Loucy (cell line): ENCODE measurements around the gene S1PR4.

Experiments
- H2AFZ ChIP-seq: fragments of 200-600 bp; sonication (generic); 2 replicates; pipeline ENCODE4 v1.6.0; 2016; ENCODE audit warnings: antibody characterized with exemption, mild to moderate bottlenecking, low read length, moderate library complexity
- H3F3A ChIP-seq: fragments of 200-600 bp; 2 replicates; pipeline ENCODE4 v1.6.0; 2016; ENCODE audit warnings: antibody characterized with exemption, low read depth, mild to moderate bottlenecking
- H3K27me3 ChIP-seq: fragments of 200-600 bp; sonication (generic); 2 replicates; pipeline ENCODE4 v1.6.1; 2014; ENCODE audit warnings: low read length, mild to moderate bottlenecking; ENCODE audit not compliant: insufficient read depth, poor library complexity, severe bottlenecking
- H3K36me3 ChIP-seq: fragments of 200-600 bp; sonication (generic); 2 replicates; pipeline ENCODE4 v1.6.1; 2016; ENCODE audit warnings: low read length; ENCODE audit not compliant: insufficient read depth
- H3K4me1 ChIP-seq: fragments of 200-600 bp; sonication (generic); 2 replicates; pipeline ENCODE4 v1.5.1; 2014; ENCODE audit warnings: low read length, mild to moderate bottlenecking; ENCODE audit not compliant: insufficient read depth, poor library complexity, severe bottlenecking
- H3K4me2 ChIP-seq: fragments of 200-600 bp; sonication (generic); 2 replicates; pipeline ENCODE4 v1.6.0; 2014; ENCODE audit warnings: antibody characterized with exemption, low read length, low read depth, mild to moderate bottlenecking; ENCODE audit not compliant: poor library complexity, severe bottlenecking
- H3K4me3 ChIP-seq: fragments of 200-600 bp; sonication (generic); 2 replicates; pipeline ENCODE4 v1.5.1; 2014; ENCODE audit warnings: low read length, mild to moderate bottlenecking, mixed read lengths; ENCODE audit not compliant: poor library complexity, severe bottlenecking
- H3K79me2 ChIP-seq: fragments of 200-600 bp; sonication (generic); 2 replicates; pipeline ENCODE4 v1.6.1; 2014; ENCODE audit warnings: low read length; ENCODE audit not compliant: insufficient read depth
- H3K9ac ChIP-seq: fragments of 200-600 bp; sonication (generic); 2 replicates; pipeline ENCODE4 v1.6.0; 2014; ENCODE audit warnings: mild to moderate bottlenecking, low read depth, low read length, moderate library complexity; ENCODE audit not compliant: poor library complexity, severe bottlenecking
- H3K9me2 ChIP-seq: fragments of 200-600 bp; sonication (generic); replicated peaks from 2 replicates; pipeline ENCODE4 v1.6.1; 2016; ENCODE audit warnings: low read depth, low read length, mixed read lengths
- H3K9me3 ChIP-seq: fragments of 200-600 bp; sonication (generic); 2 replicates; pipeline ENCODE4 v1.6.1; 2014; ENCODE audit warnings: mild to moderate bottlenecking, antibody characterized with exemption, low read length, low read depth; ENCODE audit not compliant: insufficient read depth
- H4K20me1 ChIP-seq: fragments of 200-600 bp; sonication (generic); 2 replicates; pipeline ENCODE4 v1.6.0; 2014; ENCODE audit warnings: antibody characterized with exemption, low read length, mild to moderate bottlenecking; ENCODE audit not compliant: insufficient read depth, poor library complexity, severe bottlenecking
- CTCF ChIP-seq: fragments of 200-600 bp; sonication (generic); conservative IDR thresholded peaks from 2 replicates; pipeline ENCODE4 v1.5.1; 2014; ENCODE audit warnings: mild to moderate bottlenecking, antibody characterized with exemption, low read length
- EZH2phosphoT487 ChIP-seq: fragments of 200-600 bp; IDR thresholded peaks from 2 replicates; pipeline ENCODE4 v1.6.1; 2018; ENCODE audit warnings: antibody characterized with exemption, mild to moderate bottlenecking, moderate library complexity, borderline replicate concordance

S1PR4 gene

GRCh38 chr19:3160219-3160618 is 18.4 kb upstream of the S1PR4 start:
- Histone ChIP-seq H3K36me3 (peaks cover 91% of the 10 kb centered on the region), H3F3A (peaks cover 9% of the 10 kb centered on the region), H2AFZ (no peak overlapping the region), H3K4me2 (no peak overlapping the region), H3K79me2 (peaks cover 54% of the 10 kb centered on the region), H3K4me1 (peaks cover 18% of the 10 kb centered on the region), H3K9me3 (no peaks in the 10 kb centered on the region), H3K9me2 (no peaks in the 10 kb centered on the region), H3K27me3 (no peaks in the 10 kb centered on the region), H3K4me3 (no peak overlapping the region), H3K9ac (no peak overlapping the region), H4K20me1 (peaks cover 13% of the 10 kb centered on the region)
- no peak for TF ChIP-seq EZH2phosphoT487
- TF ChIP-seq CTCF: no peak

GRCh38 chr19:3161453-3161852 is 17.1 kb upstream of the S1PR4 start:
- no peaks in the 10 kb centered on the region for H3K27me3 ChIP-seq
- H2AFZ ChIP-seq: no peak overlapping the region
- H3K4me1 ChIP-seq: peaks cover 6% of the 10 kb centered on the region
- H3K9me3 ChIP-seq: no peaks in the 10 kb centered on the region
- peaks cover 42% of the 10 kb centered on the region for H3K79me2 ChIP-seq
- no peak overlapping the region for H3K9ac ChIP-seq
- H3K4me2 ChIP-seq: no peak overlapping the region
- peaks cover 9% of the 10 kb centered on the region for H3F3A ChIP-seq
- H3K9me2 ChIP-seq: no peaks in the 10 kb centered on the region
- peaks cover 18% of the 10 kb centered on the region for H4K20me1 ChIP-seq
- no peak overlapping the region for H3K4me3 ChIP-seq
- H3K36me3 ChIP-seq: peaks cover 91% of the 10 kb centered on the region
- no peak for TF ChIP-seq EZH2phosphoT487

GRCh38 chr19:3162418-3163229 is 15.9 kb upstream of the S1PR4 start:
- H3K4me3 ChIP-seq: no peak overlapping the region
- no peak overlapping the region for H3K4me2 ChIP-seq
- H3F3A ChIP-seq: peaks cover 9% of the 10 kb centered on the region
- H3K36me3 ChIP-seq: peaks cover 83% of the 10 kb centered on the region
- TF ChIP-seq CTCF: no peak
- no peak for TF ChIP-seq EZH2phosphoT487
- peaks cover 18% of the 10 kb centered on the region for H4K20me1 ChIP-seq
- no peaks in the 10 kb centered on the region for H3K9me3 ChIP-seq
- peaks cover 32% of the 10 kb centered on the region for H3K79me2 ChIP-seq
- no peaks in the 10 kb centered on the region for H3K27me3 ChIP-seq
- H3K9me2 ChIP-seq: no peaks in the 10 kb centered on the region
- H2AFZ ChIP-seq: no peak overlapping the region
- no peak overlapping the region for H3K9ac ChIP-seq
- H3K4me1 ChIP-seq: peaks cover 2% of the 10 kb centered on the region
